Large intestine (tissue), 12 donors: ENCODE measurements around the gene ZNF248. TPM values are rescaled to one million over a fixed set of nuclear protein-coding genes. Genes with fewer than 3 reads are reported as not detected.

Source experiments
- DNase-seq, 2 donors: peaks; one replicate each; pipeline versions ENCODE4 v3.0.0 to v3.0.0-alpha.2; 2013
- H3K27ac ChIP-seq: one replicate; pipeline ENCODE4 v1.5.1; 2013; ENCODE audit warnings: low read length
- H3K27me3 ChIP-seq: 2 replicates; pipeline ENCODE4 v1.6.1; 2013; ENCODE audit warnings: low read length; ENCODE audit not compliant: control insufficient read depth, insufficient read depth
- H3K36me3 ChIP-seq: 2 replicates; pipeline ENCODE4 v1.6.1; 2013; ENCODE audit warnings: low read length; ENCODE audit not compliant: control insufficient read depth, insufficient read depth
- H3K4me1 ChIP-seq: one replicate; pipeline ENCODE4 v1.6.1; 2013; ENCODE audit warnings: low read length; ENCODE audit not compliant: control insufficient read depth, insufficient read depth
- H3K4me3 ChIP-seq: one replicate; pipeline ENCODE4 v1.5.1; 2013; ENCODE audit warnings: low read length
- H3K9me3 ChIP-seq: one replicate; pipeline ENCODE4 v1.6.1; 2013; ENCODE audit warnings: mild to moderate bottlenecking, low read depth, low read length, moderate library complexity; ENCODE audit not compliant: control insufficient read depth
- WGBS: methylation state at CpG from one replicate; pipeline ENCODE4 v1.1.5; 2013; ENCODE audit warnings: low lambda C conversion rate; ENCODE audit not compliant: insufficient coverage; 5-methylcytosine and 5-hydroxymethylcytosine counted together
- long read RNA-seq, 11 donors: transcript quantifications; one replicate each; lab custom pipeline, GENCODE V29; 2026
- polyA plus RNA-seq: library from polyadenylated mRNA; unstranded; fragments of 120-200 nt; gene quantifications from one replicate; pipeline ENCODE4 v1.2.1, GENCODE V29; 2013

ZNF248 gene
- polyA plus RNA-seq = 25.1 TPM
- long read RNA-seq, donor 1, full-length matches to known transcripts = 5 of 5 reads
- long read RNA-seq, donor 1, partial matches to known transcripts = 0 of 5 reads
- long read RNA-seq, donor 1, other reads (novel, unspliced or antisense) = 0 of 5 reads
- long read RNA-seq, donor 2, full-length matches to known transcripts = 7 of 23 reads
- long read RNA-seq, donor 2, partial matches to known transcripts = 5 of 23 reads
- long read RNA-seq, donor 2, other reads (novel, unspliced or antisense) = 11 of 23 reads
- long read RNA-seq, donor 3 = 0 reads
- long read RNA-seq, donor 4, full-length matches to known transcripts = 1 of 1 reads
- long read RNA-seq, donor 4, partial matches to known transcripts = 0 of 1 reads
- long read RNA-seq, donor 4, other reads (novel, unspliced or antisense) = 0 of 1 reads
- long read RNA-seq, donor 5, full-length matches to known transcripts = 5 of 5 reads
- long read RNA-seq, donor 5, partial matches to known transcripts = 0 of 5 reads
- long read RNA-seq, donor 5, other reads (novel, unspliced or antisense) = 0 of 5 reads
- long read RNA-seq, donor 6 = 0 reads
- long read RNA-seq, donor 7, full-length matches to known transcripts = 1 of 1 reads
- long read RNA-seq, donor 7, partial matches to known transcripts = 0 of 1 reads
- long read RNA-seq, donor 7, other reads (novel, unspliced or antisense) = 0 of 1 reads
- long read RNA-seq, donor 8, full-length matches to known transcripts = 3 of 11 reads
- long read RNA-seq, donor 8, partial matches to known transcripts = 8 of 11 reads
- long read RNA-seq, donor 8, other reads (novel, unspliced or antisense) = 0 of 11 reads
- long read RNA-seq, donor 9, full-length matches to known transcripts = 4 of 4 reads
- long read RNA-seq, donor 9, partial matches to known transcripts = 0 of 4 reads
- long read RNA-seq, donor 9, other reads (novel, unspliced or antisense) = 0 of 4 reads
- long read RNA-seq, donor 10, full-length matches to known transcripts = 5 of 5 reads
- long read RNA-seq, donor 10, partial matches to known transcripts = 0 of 5 reads
- long read RNA-seq, donor 10, other reads (novel, unspliced or antisense) = 0 of 5 reads
- long read RNA-seq, donor 11, full-length matches to known transcripts = 2 of 2 reads
- long read RNA-seq, donor 11, partial matches to known transcripts = 0 of 2 reads
- long read RNA-seq, donor 11, other reads (novel, unspliced or antisense) = 0 of 2 reads

GRCh38 chr10:37857287-37858211 is at the start of gene ZNF248:
Gene ZNF248, minus strand, starts transcription at chr10:37857610. Its CDS starts 1,300 bp downstream, at chr10:37856310.
- H3K4me1 ChIP-seq = no peaks in the 10 kb centered on the region
- DNase-seq = peak; percentile 98 to 99
- H3K4me3 ChIP-seq = peak within 1 kb of the TSS; percentile 86
- no peaks in the 10 kb centered on the region for H3K27me3 ChIP-seq
- no peaks in the 10 kb centered on the region for H3K36me3 ChIP-seq
- no CpG with 5 or more reads among the region's 81 CpGs for WGBS
- H3K27ac ChIP-seq = peak within 1 kb of the TSS; percentile 98
- H3K9me3 ChIP-seq = no peaks in the 10 kb centered on the region

- no peaks in the 10 kb centered on the region for H3K36me3 ChIP-seq
- H3K9me3 ChIP-seq = no peaks in the 10 kb centered on the region
- H3K4me1 ChIP-seq = no peaks in the 10 kb centered on the region
- H3K27me3 ChIP-seq = no peaks in the 10 kb centered on the region
- no peak overlapping the region for H3K4me3 ChIP-seq
- no peak overlapping the region for H3K27ac ChIP-seq
- WGBS = no CpG with 5 or more reads among the region's 2 CpGs
- DNase-seq = peak in 1 of 2 donors; percentile 1
Observed at GRCh38 chr10:37906382-37906781, 49.0 kb upstream of the ZNF248 start.

GRCh38 chr10:37896436-37896835 is 39.0 kb upstream of the ZNF248 start:
- H3K36me3 ChIP-seq = no peaks in the 10 kb centered on the region
- H3K4me1 ChIP-seq = no peaks in the 10 kb centered on the region
- peaks cover 2% of the 10 kb centered on the region for H3K9me3 ChIP-seq
- no peaks in the 10 kb centered on the region for H3K27me3 ChIP-seq
- H3K4me3 ChIP-seq = no peak overlapping the region
- no peak for DNase-seq
- H3K27ac ChIP-seq = no peak overlapping the region

GRCh38 chr10:37895674-37896073 is 38.3 kb upstream of the ZNF248 start:
- WGBS = 100% methylated on average over 1 of the region's 3 CpGs
- no peaks in the 10 kb centered on the region for H3K27me3 ChIP-seq
- peaks cover 8% of the 10 kb centered on the region for H3K9me3 ChIP-seq
- no peak for DNase-seq
- H3K4me3 ChIP-seq = no peak overlapping the region
- H3K27ac ChIP-seq = no peak overlapping the region
- no peaks in the 10 kb centered on the region for H3K4me1 ChIP-seq
- H3K36me3 ChIP-seq = no peaks in the 10 kb centered on the region

- no peaks in the 10 kb centered on the region for H3K27me3 ChIP-seq
- H3K9me3 ChIP-seq = peaks cover 3% of the 10 kb centered on the region
- no peak overlapping the region for H3K4me3 ChIP-seq
Observed at GRCh38 chr10:37885850-37886249, 28.4 kb upstream of the ZNF248 start.

GRCh38 chr10:37872955-37873354 is 15.5 kb upstream of the ZNF248 start:
- Histone ChIP-seq H3K27me3 (no peaks in the 10 kb centered on the region), H3K9me3 (peaks cover 7% of the 10 kb centered on the region), H3K4me1 (no peaks in the 10 kb centered on the region), H3K4me3 (no peak overlapping the region), H3K27ac (no peak overlapping the region), H3K36me3 (no peaks in the 10 kb centered on the region)
- WGBS = 100% methylated on average over 2 of the region's 4 CpGs
- DNase-seq = no peak

More at GRCh38 chr10:37885850-37886249, 28.4 kb upstream of the ZNF248 start:
- no peaks in the 10 kb centered on the region for H3K4me1 ChIP-seq
- no peak for DNase-seq
- no peak overlapping the region for H3K27ac ChIP-seq
- no peaks in the 10 kb centered on the region for H3K36me3 ChIP-seq

GRCh38 chr10:37872283-37872682 is 14.9 kb upstream of the ZNF248 start:
- Histone ChIP-seq H3K36me3 (no peaks in the 10 kb centered on the region), H3K4me3 (no peak overlapping the region), H3K27me3 (no peaks in the 10 kb centered on the region), H3K9me3 (peaks cover 7% of the 10 kb centered on the region), H3K4me1 (no peaks in the 10 kb centered on the region), H3K27ac (no peak overlapping the region)
- no peak for DNase-seq
- WGBS = 60% methylated on average over 1 of the region's 5 CpGs

GRCh38 chr10:37871568-37872251 is 14.3 kb upstream of the ZNF248 start:
- no peak for DNase-seq
- no CpG with 5 or more reads among the region's 7 CpGs for WGBS
- Histone ChIP-seq H3K36me3 (no peaks in the 10 kb centered on the region), H3K9me3 (peaks cover 7% of the 10 kb centered on the region), H3K27me3 (no peaks in the 10 kb centered on the region), H3K4me1 (no peaks in the 10 kb centered on the region), H3K27ac (no peak overlapping the region), H3K4me3 (no peak overlapping the region)

- Histone ChIP-seq H3K4me3 (no peak overlapping the region), H3K9me3 (peaks cover 5% of the 10 kb centered on the region), H3K36me3 (no peaks in the 10 kb centered on the region), H3K27ac (no peak overlapping the region), H3K27me3 (no peaks in the 10 kb centered on the region), H3K4me1 (no peaks in the 10 kb centered on the region)
- DNase-seq = no peak
- no CpG with 5 or more reads among the region's 2 CpGs for WGBS
Observed at GRCh38 chr10:37871143-37871542, 13.7 kb upstream of the ZNF248 start.
